Ammon's horn (tissue), 1 donor: Measurements from ENCODE around the gene TTC38.
A peak's percentile ranks its signal among the peaks of the same experiment; 100 is the strongest.
"Not testable (repeated sequence)": the region's sequence is repeated elsewhere in the genome, so short reads cannot be mapped to it uniquely, and the experiment has no call there.

Experiments
- DNase-seq: peaks from one replicate; pipeline ENCODE4 v3.0.0-alpha.2; 2016; ENCODE audit warnings: low spot score

Gene TTC38

DNA sequence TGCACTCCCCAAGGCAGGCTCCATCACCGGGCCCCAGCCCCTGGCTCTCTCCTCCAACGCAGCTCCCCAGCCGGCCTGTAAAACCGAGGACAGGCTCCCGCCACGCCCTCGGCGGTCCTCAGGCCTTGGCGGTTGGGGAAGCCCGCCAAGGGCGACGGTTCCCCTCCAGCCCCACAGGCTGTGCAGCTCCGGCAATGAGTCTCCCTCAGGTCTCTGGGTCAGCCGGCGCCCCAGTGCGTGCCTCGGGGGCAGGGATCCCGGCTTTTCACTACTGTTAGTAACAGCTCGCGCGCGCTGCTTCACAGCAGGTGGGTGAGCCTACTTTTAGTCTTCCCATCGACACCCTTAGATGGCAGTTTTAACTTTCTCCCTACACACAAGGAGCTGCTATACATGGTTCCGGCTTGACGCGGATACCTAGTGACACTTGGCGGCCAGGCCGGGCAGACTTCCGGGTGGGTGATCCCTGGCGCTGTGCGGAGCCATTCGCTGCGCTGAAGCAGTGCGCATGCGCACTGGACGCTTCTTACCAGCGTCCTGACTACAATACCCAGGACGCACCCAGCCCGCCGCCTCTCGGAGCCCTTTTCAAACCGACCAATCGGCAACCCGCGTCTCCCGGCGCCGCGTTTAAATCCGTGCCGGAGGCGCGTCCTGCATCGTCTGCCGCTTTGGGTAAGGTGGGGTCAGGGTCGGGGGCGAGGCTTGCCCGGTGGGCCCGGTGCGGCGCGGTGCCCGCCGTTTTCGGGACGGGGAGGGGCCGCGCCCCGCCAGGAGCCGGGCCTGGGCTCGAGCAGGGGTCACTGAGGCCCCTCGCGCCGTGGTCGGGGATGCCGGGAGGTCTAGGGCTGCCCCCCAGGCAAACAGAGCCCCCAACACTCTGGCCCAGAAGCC is 28.7 kb downstream of the TTC38 start, which contains the start of gene GTSE1:
TSS of gene GTSE1 (plus strand) at position 614 of the 894 bp plus-strand sequence. CDS start 531 bp downstream, outside the sequence.
- peak; percentile 99 for DNase-seq

GRCh38 chr22:46297151-46297812 is 29.5 kb downstream of the TTC38 start:
- DNase-seq, result no peak

DNA sequence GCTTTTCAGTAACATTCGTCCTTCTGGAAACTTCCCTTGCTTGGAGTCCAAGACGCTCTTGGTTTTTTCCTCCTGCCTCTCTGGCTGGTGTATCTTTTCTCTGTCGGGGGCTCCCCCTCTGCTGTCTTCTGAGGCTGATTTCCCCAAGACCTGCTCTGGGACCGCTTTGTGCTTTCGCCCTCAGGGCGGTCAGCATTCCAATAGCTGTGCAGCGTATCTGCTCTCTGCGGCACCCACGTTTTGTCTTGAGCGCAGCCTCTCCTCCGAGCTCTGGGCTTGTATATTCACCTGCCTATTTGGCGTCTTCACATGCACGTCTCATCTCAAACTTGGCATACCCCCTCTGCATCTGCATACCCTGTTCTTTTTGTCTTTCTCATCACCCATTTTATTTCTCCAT is 31.3 kb downstream of the TTC38 start:
- no peak for DNase-seq

DNA sequence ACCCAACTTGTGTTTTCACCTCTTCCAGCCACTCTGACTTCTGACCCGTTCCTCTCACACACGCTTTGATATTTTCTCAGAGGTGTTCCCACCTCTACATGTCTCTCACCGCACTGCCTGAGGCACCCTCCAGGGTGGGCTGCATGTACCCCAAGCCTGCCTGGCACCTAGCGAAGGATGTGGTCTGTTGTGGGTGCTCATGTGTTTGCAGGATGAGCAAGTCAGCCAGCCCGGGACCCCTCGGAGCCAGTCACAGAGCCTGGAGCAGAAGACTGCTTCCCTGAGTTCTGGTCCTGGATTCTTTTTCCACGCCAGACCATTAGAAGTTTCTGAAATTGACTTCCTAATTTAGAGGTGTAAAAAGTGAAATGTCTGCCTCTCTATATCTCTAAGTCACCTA is 32.7 kb downstream of the TTC38 start:
- no peak for DNase-seq

- no peak for DNase-seq
These were observed 35.6 kb downstream of the TTC38 start for GRCh38 chr22:46303347-46303965.

GRCh38 chr22:46308283-46308988 is 40.6 kb downstream of the TTC38 start:
- DNase-seq, result no peak

DNA sequence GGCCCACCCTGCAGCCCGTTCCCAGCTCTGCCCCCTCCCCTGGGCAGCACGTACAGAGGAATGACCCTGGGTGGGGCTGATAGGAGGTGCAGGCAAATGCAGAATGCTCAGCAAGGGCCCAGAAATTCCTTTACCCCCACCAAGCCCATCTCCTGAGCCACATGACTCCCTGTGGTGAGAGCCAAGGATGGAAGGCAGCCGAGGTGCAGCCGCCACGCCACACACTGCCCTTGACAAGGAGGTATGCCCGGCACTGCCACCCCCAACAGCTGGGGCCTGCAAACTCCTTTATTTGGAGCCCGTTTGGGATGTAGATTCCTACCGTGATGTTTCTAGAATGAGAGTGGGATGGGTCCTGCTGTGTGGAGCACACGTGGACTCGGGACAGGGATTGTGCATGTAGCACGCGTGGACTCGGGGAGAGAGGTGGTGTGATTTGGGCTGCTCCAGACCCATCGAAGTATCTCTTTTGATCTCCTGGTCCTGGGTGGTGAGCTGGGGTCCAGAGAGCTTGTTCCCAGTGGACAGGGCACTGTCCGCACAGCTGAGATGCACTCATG is 41.8 kb downstream of the TTC38 start:
- no peak for DNase-seq

DNA sequence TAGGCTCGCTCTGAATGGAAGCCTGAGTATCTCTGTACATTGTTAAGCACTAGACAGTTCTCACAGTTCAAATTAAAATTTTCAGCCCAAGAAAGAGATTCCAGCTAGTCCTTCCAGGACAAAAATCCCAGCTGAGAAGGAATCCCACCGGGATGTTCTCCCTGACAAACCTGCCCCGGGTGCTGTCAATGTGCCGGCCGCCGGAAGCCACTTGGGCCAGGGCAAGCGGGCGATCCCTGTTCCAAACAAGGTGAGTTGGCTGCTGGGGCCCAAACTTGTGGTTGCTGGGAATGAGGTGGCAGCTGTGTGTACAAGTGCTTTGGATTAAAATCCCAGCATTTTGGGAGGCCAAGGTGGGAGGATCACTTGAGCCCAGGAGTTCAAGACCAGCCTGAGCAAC is 44.2 kb downstream of the TTC38 start:
- no peak for DNase-seq

DNA sequence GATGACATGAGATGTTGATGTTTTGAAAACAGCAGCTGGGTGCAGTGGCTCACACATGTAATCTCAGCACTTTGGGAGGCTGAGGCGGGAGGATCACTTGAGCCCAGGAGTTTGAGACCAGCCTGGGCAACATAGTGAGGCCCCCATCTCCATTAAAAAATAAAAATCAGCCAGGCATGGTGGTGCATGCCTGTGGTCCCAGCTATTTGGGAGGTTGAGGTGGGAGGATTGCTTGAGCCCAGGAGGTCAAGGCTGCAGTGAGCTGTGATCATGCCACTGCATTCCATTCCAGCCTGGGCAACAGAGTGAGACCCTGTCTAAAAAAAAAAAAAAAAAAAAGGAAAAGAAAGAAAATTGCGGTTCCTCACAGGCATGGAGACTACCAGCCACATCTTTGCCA is 45.0 kb downstream of the TTC38 start:
- not testable (repeated sequence) for DNase-seq

- DNase-seq, result no peak
These were observed 48.2 kb downstream of the TTC38 start for GRCh38 chr22:46315976-46316375.

DNA sequence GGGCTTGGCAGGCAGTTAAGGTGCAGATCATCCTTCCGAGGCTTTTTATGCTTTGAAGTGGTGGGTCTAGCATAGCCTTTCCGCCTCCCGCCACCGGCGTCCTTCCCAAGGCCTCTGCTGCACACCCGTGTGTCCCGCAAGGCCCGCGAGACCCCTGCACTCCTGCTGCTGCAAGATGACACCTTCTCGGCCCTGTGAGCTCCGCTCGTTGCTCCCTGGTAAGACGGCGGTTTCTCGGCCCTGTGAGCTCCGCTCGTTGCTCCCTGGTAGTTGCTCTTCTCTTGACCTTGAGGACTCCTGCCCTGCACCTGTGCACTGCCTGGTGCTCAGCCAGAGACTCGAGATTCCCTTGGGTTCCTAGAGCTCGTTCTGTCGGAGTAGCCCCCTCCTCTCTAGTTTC is 49.8 kb downstream of the TTC38 start:
- DNase-seq, result no peak

DNA sequence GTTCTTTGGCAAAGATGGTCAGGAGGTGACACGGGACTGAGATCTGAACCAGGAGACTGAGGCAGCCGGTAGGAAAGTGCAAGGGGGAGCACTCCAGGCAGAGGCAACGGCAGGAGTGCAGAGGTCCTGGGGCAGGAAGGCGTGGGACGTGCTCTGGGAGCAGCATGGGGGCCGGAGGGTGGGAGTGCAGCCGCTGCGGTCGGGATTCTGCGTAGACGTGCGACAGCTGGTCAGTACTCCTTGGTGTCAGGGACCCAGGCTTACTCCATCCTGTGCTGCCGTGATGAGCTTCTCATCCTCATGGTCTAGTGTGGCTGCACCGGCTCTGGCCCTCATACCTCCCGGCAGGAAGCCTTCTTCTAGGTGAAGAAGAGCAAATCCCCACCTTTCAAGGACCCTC is 50.8 kb downstream of the TTC38 start:
- no peak for DNase-seq

GRCh38 chr22:46319319-46319718 is 51.5 kb downstream of the TTC38 start:
- no peak for DNase-seq

GRCh38 chr22:46320166-46320710 is 52.4 kb downstream of the TTC38 start:
- no peak for DNase-seq

DNA sequence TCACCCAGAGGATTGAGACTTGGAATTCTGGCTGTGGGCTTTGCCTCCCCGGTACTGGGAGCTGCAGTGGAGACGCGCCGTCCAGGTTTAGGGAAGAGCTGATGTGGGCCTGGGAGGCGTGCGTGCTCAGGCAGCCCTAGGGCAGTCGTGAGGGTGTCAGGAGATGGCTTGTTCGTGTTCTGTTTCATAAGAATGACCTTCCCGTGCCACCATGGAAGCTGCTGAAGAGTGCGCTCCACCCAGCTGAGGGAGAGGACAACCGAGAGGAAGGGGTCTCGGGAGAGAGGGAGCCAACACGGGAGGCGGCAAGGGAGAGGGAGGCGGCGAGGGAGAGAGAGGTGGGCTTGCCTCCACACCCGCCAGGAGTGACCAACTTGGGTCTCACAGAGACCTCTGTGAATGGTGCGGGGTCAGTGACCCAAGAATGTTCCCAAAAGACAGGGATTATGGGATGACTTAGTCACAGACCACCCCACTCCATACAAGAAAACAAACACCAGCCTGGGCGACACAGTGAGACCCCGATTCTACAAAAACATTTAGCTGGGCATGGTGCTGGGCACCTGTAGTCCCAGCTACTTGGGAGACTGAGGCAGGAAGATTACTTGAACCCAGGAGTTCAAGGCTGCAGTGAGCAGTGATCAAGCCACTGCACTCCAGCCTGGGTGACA is 53.0 kb downstream of the TTC38 start:
- DNase-seq, result no peak

DNA sequence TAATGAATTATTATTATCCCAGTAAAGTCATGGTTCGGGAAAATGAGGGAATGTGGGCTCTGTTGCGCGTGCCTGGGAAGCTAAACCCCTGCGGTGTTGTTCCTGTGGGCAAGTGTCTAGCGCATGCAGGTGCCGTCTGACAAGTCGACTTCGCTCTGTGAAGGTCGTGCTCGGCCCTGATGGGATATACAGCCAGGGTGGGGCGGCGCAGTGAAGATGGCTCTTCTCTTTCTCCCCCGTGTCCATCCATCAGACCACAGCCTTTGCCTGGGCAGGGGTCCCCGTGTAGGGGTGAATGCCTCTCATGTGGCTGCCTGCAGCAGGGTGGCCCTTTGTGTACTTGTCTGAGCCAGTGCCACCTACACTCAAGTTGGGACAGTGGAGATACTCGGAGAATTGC is 54.9 kb downstream of the TTC38 start:
- no peak for DNase-seq

DNA sequence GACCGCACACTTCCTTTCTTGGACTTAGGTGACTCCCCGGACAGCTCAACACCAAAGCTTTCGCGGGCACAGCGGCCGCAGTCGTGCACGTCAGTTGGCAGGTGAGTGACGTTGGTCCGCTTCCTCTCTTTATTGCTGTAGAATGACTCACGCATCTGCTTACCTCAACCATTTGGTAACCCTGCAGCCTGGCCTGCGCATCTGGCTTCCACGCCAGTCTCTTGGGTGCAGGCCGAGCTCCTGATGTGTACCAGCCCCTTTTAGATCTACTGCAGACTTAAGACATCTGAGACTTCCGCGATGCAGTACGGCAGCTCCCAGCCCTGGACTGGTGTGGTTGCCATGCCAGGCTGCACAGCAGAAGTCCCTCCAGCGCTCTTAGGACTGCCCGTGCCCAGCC is 55.4 kb downstream of the TTC38 start:
- DNase-seq, result no peak

DNA sequence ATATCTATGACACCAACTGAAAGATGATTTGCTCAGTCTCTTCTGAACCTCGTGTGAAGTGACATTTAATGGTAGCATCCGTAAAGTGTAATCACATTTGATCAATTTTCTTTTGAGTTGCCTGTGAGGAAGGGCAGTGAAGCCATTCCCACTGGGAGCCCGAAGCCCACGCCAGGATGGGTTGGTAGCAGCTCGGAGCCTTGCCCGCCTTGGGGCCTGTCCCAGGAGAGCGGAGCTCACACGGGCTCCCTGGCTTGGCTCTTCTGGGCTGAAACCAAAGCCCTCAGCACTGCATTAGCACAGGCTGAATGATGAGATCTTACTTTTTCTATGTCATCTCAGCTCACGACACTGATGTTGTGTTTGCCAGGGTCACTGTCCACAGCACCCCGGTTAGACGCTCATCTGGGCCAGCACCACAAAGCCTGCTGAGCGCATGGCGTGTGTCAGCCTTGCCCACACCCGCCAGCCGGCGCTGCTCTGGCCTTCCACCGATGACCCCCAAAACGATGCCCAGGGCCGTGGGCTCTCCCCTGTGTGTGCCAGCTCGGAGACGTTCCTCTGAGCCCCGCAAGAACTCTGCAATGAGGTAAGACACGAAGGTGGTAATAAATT is 58.4 kb downstream of the TTC38 start:
- DNase-seq, result no peak

- DNase-seq, result no peak
These were observed 60.1 kb downstream of the TTC38 start for GRCh38 chr22:46327691-46328465.

DNA sequence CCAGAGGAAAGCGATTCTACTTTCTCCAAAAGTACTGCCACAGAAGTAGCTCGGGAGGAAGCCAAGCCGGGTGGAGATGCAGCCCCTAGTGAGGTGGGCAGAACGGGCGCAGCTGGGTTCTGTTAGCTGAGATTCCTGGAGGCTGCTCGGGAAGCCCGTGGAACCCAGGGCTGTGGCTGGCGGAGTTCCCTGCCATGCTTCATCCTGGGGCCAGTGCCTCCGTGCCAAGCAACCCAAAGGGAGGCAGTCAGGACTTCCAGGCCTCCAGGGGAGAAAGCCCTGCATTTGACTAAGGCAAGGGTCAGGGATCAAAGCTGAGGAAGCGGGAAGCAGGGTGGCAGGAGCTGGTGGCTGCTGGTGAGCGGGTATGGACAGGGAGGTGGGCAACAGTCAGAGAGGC is 61.0 kb downstream of the TTC38 start:
- DNase-seq, result no peak
